Left lung (tissue), 10 donors: Measurements from ENCODE around the gene ACBD6. TPM values are rescaled to one million over a fixed set of nuclear protein-coding genes. Genes with fewer than 3 reads are reported as not detected.
"Not testable (repeated sequence)": the region's sequence is repeated elsewhere in the genome, so short reads cannot be mapped to it uniquely, and the experiment has no call there.

Experiments used
- ATAC-seq: fragments of 200-7000 bp; cut with Tn5 transposase; one replicate; pipeline ENCODE4 v1.9.1; 2020; ENCODE audit warnings: moderate library complexity
- DNase-seq, 4 donors: peaks; one replicate each; pipeline ENCODE4 v3.0.0-alpha.2; 2013 to 2020
- H3K27ac ChIP-seq, 2 donors: fragments of 200-600 bp; sonication (generic) in 1 of 2; one replicate each; pipeline versions ENCODE4 v1.5.0 to v1.8.0; 2020 to 2021
- H3K27me3 ChIP-seq, 2 donors: fragments of 200-600 bp; sonication (generic) in 1 of 2; one replicate each; pipeline versions ENCODE4 v1.5.0 to v1.8.0; 2020 to 2021
- H3K36me3 ChIP-seq, 2 donors: fragments of 200-600 bp; sonication (generic) in 1 of 2; one replicate each; pipeline versions ENCODE4 v1.5.0 to v1.8.0; 2020 to 2021
- H3K4me1 ChIP-seq, 2 donors: fragments of 200-600 bp; one replicate each; pipeline ENCODE4 v1.8.0; 2021
- H3K4me3 ChIP-seq, 2 donors: fragments of 200-600 bp; sonication (generic) in 1 of 2; one replicate each; pipeline versions ENCODE4 v1.5.0 to v1.8.0; 2020 to 2021; ENCODE audit warnings: mild to moderate bottlenecking in 1 of 2
- H3K9me3 ChIP-seq, 2 donors: fragments of 200-600 bp; sonication (generic) in 1 of 2; one replicate each; pipeline versions ENCODE4 v1.5.0 to v1.8.0; 2020 to 2021
- CTCF ChIP-seq, 2 donors: fragments of 200-600 bp; sonication (generic) in 1 of 2; IDR thresholded peaks; one replicate each; pipeline versions ENCODE4 v1.5.0 to v1.8.0; 2021; ENCODE audit warnings: antibody characterized with exemption in 2 of 2
- intact Hi-C, 2 donors: fragments of 100-400 bp; cut with DNase I; formaldehyde crosslinking; loops; one replicate each; pipeline versions ENCODE4 v1.11.2 to v1.14.2; 2022
- polyA plus RNA-seq, 6 donors: library from polyadenylated mRNA; unstranded; fragments of 120-200 nt; gene quantifications; one replicate each; pipeline ENCODE4 v1.2.1, GENCODE V29; 2013; ENCODE audit not compliant: insufficient read length in 6 of 6
- total RNA-seq, 2 donors: library from RNA; stranded (reverse); fragmentation: NEBNext Ultra II Directional; extraction: Animal tissue kit (Norgen Biotek cat#: 25700); gene quantifications; one replicate each; pipeline ENCODE4 v1.2.1, GENCODE V29; 2021
- donor health status: DM: no; HTN: yes; CAD: no.
- donor health status: DM: no; HTN: no; CAD: no.

ACBD6 gene
- total and polyA plus RNA-seq, 8 donors, result 26.5 to 81.9 (median 78.9) TPM

GRCh38 chr1:180412583-180412982 lies 89.8 kb downstream of the ACBD6 start:
- H3K4me1 ChIP-seq, result peaks cover 0 to 7% of the 10 kb centered on the region in 2 donors
- DNase-seq (no peak), ATAC-seq (no peak)
- peaks cover 0 to 14% of the 10 kb centered on the region in 2 donors for H3K36me3 ChIP-seq
- no peak overlapping the region for H3K4me3 ChIP-seq
- no peak for TF ChIP-seq CTCF (IDR thresholded peaks at IDR 0.05)
- H3K27me3 ChIP-seq, result no peaks in the 10 kb centered on the region
- intact Hi-C loops, result no loop called here
- no peak overlapping the region for H3K27ac ChIP-seq
- no peaks in the 10 kb centered on the region for H3K9me3 ChIP-seq

- ATAC-seq, H3K27ac ChIP-seq, H3K27me3 ChIP-seq, H3K9me3 ChIP-seq, H3K4me3 ChIP-seq, DNase-seq, intact Hi-C loops, H3K4me1 ChIP-seq: not testable (repeated sequence)
- H3K36me3 ChIP-seq, result peaks cover 0 to 14% of the 10 kb centered on the region in 2 donors
Observed at GRCh38 chr1:180408128-180408527, 94.2 kb downstream of the ACBD6 start.

- Histone ChIP-seq H3K4me1 (peaks cover 0 to 10% of the 10 kb centered on the region in 2 donors), H3K9me3 (no peaks in the 10 kb centered on the region), H3K27ac (no peak overlapping the region), H3K36me3 (peaks cover 0 to 9% of the 10 kb centered on the region in 2 donors), H3K27me3 (no peaks in the 10 kb centered on the region), H3K4me3 (no peak overlapping the region)
- ATAC-seq, result no peak
- no peak for DNase-seq
- intact Hi-C loops, result no loop called here
- TF ChIP-seq CTCF (IDR thresholded peaks at IDR 0.05), result no peak
Observed at GRCh38 chr1:180407051-180407450, 95.3 kb downstream of the ACBD6 start.

- H3K9me3 ChIP-seq, result no peaks in the 10 kb centered on the region
Observed at GRCh38 chr1:180402551-180402950, 99.8 kb downstream of the ACBD6 start.

GRCh38 chr1:180402001-180402400 lies 100.4 kb downstream of the ACBD6 start:
- intact Hi-C loops, result no loop called here
- peaks cover 0 to 23% of the 10 kb centered on the region in 2 donors for H3K4me1 ChIP-seq
- no peaks in the 10 kb centered on the region for H3K36me3 ChIP-seq
- H3K27ac ChIP-seq, result peak overlapping the region in 1 of 2 donors; percentile 87
- DNase-seq, result no peak
- no peaks in the 10 kb centered on the region for H3K9me3 ChIP-seq
- no peak for TF ChIP-seq CTCF (IDR thresholded peaks at IDR 0.05)
- no peak overlapping the region for H3K4me3 ChIP-seq
- H3K27me3 ChIP-seq, result no peaks in the 10 kb centered on the region
- ATAC-seq, result no peak

More at GRCh38 chr1:180402551-180402950, 99.8 kb downstream of the ACBD6 start:
- ATAC-seq (no peak), DNase-seq (peak in 1 of 4 donors; percentile 49)
- no peak for TF ChIP-seq CTCF (IDR thresholded peaks at IDR 0.05)
- H3K4me3 ChIP-seq, result no peak overlapping the region
- H3K27me3 ChIP-seq, result no peaks in the 10 kb centered on the region
- H3K36me3 ChIP-seq, result no peaks in the 10 kb centered on the region
- H3K4me1 ChIP-seq, result peaks cover 0 to 22% of the 10 kb centered on the region in 2 donors
- H3K27ac ChIP-seq, result peak overlapping the region in 1 of 2 donors; percentile 87
- intact Hi-C loops, result no loop called here

- TF ChIP-seq CTCF (IDR thresholded peaks at IDR 0.05), result no peak
- intact Hi-C loops, result no loop called here
- H3K27me3 ChIP-seq, result no peaks in the 10 kb centered on the region
- no peaks in the 10 kb centered on the region for H3K9me3 ChIP-seq
- peaks cover 0 to 29% of the 10 kb centered on the region in 2 donors for H3K4me1 ChIP-seq
- ATAC-seq, result no peak
- H3K4me3 ChIP-seq, result no peak overlapping the region
- H3K27ac ChIP-seq, result peak overlapping the region in 1 of 2 donors; percentile 75
- DNase-seq, result no peak
- H3K36me3 ChIP-seq, result no peaks in the 10 kb centered on the region
Observed at GRCh38 chr1:180397175-180397574, 105.2 kb downstream of the ACBD6 start.
